Kidney capillary endothelial cell (primary cell): ENCODE data around the gene MME.
"Not testable (repeated sequence)": the region's sequence is repeated elsewhere in the genome, so short reads cannot be mapped to it uniquely, and the experiment has no call there.

Experiments used
- DNase-seq: peaks from one replicate; pipeline ENCODE4 v3.0.0-alpha.2; 2018; ENCODE audit warnings: low spot score

The MME gene

GRCh38 chr3:155193868-155194267 is 113.7 kb downstream of the MME start:
- DNase-seq: no peak

GRCh38 chr3:155194973-155195957 is 115.1 kb downstream of the MME start:
- DNase-seq: no peak

DNA sequence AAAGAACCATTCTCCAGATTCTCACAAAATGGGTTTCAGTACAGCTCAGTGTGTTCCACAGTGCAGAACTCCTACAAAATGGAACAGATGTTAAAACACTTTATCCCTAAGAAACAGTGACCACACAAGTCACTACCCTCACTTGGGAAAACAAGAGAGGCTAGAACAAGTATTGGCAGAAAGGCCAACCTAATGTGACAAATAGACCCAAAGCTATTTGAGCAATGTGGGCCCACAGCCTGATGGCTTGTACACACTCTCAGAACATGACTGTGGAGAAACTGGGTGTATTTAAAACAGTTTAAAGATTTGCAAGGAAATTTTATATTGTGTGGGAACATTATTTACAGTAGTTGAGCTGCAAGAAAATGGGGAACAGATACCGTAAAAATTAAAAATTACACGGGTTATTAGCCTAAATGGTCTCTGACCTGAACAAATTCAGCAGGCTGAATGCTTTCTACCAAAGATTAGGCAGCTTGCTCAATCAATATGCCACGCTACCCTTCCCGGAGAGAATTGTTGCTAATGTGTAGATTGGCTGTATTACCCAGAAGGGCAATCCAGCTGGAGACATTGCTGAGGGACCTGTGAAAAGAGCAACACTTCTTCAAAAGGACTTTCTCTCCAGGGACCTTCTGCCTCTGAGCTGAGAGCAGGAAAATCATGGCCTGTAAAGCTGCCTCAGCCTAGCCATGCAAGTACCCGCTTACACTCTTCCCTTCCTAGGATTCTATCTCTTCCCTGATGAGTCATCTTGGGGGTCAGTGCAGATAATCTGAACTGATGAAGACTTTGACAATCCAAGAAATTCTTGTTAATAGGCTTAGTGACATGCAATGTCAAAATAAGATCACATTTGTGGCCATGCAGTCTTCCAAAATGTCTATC is 116.3 kb downstream of the MME start:
- DNase-seq: no peak

DNA sequence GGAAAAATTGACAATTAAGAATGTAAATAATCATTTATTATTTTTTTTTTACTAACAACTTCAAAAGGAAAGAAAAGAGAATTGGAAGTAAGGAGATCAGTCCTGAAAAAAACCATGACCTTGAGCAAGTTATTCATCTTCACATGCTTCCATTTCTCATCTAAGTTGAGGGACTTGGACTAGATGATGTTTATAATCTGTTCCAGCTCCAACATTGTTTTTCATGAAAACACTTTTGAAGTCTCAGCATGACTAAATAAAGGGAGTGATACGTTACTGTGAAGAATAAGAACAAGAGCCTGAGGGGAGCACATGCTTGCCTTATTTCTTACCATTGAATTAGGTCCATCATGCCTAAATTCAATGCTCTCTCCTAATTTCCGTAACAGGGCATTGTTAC is 117.7 kb downstream of the MME start:
- DNase-seq: no peak

DNA sequence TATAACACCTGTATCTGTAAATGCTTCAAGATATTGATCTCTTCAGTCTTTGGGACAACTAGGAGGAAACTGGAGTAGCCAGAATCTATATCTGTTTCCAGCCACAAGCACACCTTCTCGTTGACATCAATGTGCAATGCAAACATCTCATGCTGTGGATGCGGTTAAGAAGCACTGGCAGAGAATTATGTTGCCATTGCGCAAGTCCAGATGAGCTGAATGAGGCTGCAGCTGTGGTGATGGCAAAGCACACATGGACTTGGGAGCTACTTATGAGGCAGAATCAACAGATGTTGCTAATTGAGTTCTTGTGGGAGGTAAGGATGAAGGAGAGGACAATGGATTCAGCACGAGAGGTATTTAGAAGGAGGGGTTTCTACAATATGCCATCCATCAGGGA is 122.5 kb downstream of the MME start:
- DNase-seq: no peak

DNA sequence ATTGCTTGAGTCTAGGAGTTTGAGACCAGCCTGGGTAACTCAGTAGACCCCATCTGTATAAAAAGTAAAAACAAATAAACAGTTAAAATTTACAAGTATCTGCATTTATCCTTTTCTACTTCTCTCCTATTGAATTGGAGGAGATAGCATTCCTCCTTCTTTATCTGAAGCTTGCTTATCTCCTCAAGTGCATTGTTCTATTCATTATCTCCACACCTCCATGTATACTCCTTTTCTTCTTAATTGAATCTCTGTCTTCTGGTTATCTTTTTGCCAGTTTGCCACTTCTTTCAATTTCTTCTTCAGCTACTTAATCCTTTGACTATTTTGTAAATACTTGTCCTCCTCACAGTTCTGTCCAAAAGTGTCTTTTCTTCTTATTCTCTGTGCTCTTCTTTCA is 124.7 kb downstream of the MME start:
- DNase-seq: no peak

DNA sequence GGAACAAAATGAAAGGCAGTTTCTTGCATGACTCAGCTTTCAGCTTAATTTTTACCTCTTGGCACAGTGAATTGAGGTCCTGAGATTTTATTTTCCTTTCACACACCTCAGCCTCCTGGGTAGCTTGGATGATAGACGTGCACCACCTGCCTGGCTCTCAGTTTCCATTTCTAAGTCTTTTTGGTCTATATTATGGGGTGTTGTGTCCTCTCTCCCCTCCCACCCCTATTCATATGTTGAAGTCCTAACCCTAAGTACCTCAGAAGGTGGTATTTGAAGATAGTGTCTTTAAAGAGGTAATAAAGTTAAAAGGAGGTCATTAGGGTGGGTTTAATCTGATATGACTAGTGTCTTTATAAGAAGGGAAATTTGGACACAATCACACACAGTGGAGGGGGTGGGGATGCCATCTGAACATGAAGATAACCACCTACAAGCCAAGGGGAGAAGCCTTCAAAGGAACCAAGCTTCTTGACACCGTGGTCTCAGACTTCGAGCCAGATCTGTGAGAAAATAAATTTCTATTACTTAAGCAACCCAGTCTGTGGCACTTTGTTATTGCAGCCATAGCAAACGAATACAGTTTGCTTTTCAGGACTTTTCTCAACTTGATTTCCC is 128.2 kb downstream of the MME start:
- DNase-seq: no peak

- DNase-seq: no peak
Measured at GRCh38 chr3:155210736-155211135, 130.6 kb downstream of the MME start.

DNA sequence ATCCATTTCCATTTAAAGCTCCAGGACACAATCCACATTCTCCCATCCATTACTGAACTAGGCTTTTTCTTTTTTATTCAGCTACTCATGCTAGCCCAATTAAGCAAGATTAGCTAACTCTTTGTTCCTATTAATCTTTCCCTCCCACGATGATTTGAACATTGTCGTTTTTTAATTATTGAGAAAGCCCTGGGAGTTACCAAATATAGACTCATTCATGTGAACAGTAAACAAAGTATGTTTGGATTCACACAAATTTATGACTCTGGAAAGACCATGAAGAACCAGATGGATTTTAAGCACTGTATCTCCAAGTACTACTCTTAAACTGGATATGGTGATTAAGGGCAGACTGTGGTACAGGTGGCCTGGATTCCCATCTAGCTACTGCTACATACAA is 131.1 kb downstream of the MME start:
- DNase-seq: no peak

DNA sequence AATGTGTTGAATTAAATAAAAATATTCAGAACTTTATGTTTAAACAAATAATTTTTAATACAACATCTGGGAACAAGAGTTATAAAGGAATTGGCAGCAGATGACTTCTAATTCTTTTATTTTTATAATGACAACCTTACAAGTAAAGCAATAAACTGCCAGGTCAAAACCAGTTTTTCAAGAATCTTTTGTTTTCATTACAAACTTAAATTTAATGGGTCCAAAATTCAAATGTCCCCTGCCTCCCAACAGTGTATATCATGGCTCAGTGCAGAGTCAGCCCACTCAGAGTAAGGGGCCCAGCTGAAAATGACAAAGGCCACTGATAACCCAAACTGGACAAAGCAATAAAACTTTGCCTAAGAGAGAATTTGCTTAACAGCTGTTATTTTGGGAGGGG is 131.8 kb downstream of the MME start:
- no peak for DNase-seq

- not testable (repeated sequence) for DNase-seq
Measured at GRCh38 chr3:155216007-155216406, 135.9 kb downstream of the MME start.

- no peak for DNase-seq
Measured at GRCh38 chr3:155217591-155217990, 137.5 kb downstream of the MME start.

DNA sequence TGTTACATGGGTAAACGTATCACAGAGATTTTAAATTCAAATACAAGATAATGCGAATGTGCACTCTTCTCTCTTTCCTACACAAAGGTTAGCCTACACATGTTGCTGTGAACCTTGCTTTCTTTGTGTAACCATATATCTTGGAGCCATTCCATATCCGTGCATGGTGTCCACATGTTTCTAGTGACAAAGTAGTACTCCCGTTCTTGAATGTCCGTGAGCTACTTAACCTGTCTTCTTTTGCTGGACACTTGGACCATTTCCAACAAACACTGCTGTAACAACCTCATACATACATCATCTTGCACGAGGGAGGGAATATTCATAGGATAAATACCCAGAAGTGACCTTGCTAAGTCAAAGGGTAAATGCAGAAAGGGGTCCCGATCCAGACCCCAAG is 138.3 kb downstream of the MME start:
- no peak for DNase-seq

DNA sequence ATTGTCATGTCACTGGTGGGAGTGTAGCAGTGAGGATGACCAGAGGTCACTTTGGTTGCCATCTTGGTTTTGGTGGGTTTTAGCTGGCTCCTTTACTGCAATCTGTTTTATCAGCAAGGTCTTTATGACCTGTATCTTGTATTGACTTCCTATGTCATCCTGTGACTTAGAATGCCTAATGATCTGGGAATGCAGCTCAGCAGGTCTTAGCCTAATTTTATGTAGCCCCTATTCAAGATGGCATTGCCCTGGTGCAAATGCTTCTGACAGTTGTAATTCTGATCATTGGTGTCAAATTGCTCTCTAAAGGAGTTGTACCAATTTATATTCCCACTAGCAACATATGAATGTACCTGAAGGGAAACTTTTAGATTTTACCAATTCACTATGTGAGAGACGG is 139.0 kb downstream of the MME start:
- DNase-seq: no peak

- DNase-seq: no peak
Measured at GRCh38 chr3:155225417-155225816, 145.3 kb downstream of the MME start.

- no peak for DNase-seq
Measured at GRCh38 chr3:155227141-155227540, 147.0 kb downstream of the MME start.

- DNase-seq: no peak
Measured at GRCh38 chr3:155228676-155229075, 148.6 kb downstream of the MME start.

GRCh38 chr3:155229086-155229485 is 149.0 kb downstream of the MME start:
- no peak for DNase-seq

DNA sequence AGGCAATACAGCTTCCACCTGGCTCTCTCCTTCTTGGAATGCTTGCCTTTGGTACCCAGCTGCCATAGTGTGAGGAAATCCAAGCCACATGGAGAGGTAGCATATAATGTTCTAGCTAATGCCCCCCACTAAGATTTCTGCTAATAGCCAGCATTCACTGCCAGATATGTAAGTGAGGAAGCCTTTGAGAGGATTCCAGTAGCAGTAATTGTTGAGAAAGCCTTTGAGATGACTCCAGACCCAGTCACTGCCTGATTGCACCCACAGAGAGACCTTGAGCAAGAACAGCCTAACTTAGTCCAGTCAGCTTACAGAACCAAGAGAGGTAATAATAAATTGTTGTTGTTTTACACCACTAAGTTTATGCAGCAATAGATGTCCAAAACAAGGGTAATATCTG is 150.3 kb downstream of the MME start:
- no peak for DNase-seq

DNA sequence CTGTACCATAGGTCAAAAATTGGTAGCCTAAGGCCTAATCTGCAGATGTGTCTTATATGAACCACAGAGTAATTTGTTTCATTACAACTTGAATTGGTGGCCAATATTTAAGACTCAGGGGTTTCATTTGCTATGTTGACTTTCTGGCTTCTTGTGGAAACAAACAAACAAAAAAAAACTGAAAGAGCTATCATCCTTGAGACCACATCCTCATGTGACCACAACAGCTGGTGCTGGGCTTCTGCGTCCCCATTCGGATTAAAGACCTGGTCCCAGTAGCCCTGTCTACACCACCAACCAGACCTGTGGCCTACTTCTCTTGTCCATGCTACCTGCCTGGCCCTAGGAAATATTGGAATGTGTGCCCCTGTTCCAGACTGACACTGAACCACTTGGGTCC is 151.7 kb downstream of the MME start:
- DNase-seq: no peak

- DNase-seq: peak; percentile 8
Measured at GRCh38 chr3:155232605-155233004, 152.5 kb downstream of the MME start.

- DNase-seq: peak; percentile 49
Measured at GRCh38 chr3:155233213-155233612, 153.1 kb downstream of the MME start.
